HUES48 (cell line): Measurements from ENCODE around the gene TLCD1.
A peak's percentile ranks its signal among the peaks of the same experiment; 100 is the strongest.

Experiments used
- H3K27ac ChIP-seq: one replicate; pipeline ENCODE4 v1.7.0; 2013; ENCODE audit warnings: low read depth, low read length, inconsistent platforms
- H3K27me3 ChIP-seq: 2 replicates; pipeline ENCODE4 v1.6.1; 2013; ENCODE audit warnings: mild to moderate bottlenecking, low read length; ENCODE audit not compliant: control insufficient read depth, insufficient read depth
- H3K36me3 ChIP-seq: 2 replicates; pipeline ENCODE4 v1.6.1; 2013; ENCODE audit warnings: low read length; ENCODE audit not compliant: control insufficient read depth, insufficient read depth
- H3K4me1 ChIP-seq: 2 replicates; pipeline ENCODE4 v1.6.1; 2013; ENCODE audit warnings: mild to moderate bottlenecking, low read length; ENCODE audit not compliant: control insufficient read depth, insufficient read depth
- H3K4me3 ChIP-seq: 2 replicates; pipeline ENCODE4 v1.5.1; 2013; ENCODE audit warnings: mild to moderate bottlenecking, low read depth, low read length
- H3K9ac ChIP-seq: 2 replicates; pipeline ENCODE4 v1.6.1; 2013; ENCODE audit warnings: mild to moderate bottlenecking, low read depth, low read length, moderate library complexity
- H3K9me3 ChIP-seq: 2 replicates; pipeline ENCODE4 v1.6.1; 2013; ENCODE audit warnings: low read length; ENCODE audit not compliant: control insufficient read depth, insufficient read depth

TLCD1 gene

GRCh38 chr17:28745786-28746411, 19.9 kb upstream of the TLCD1 start:
- peak overlapping the region; percentile 100 for H3K27ac ChIP-seq
- H3K9me3 ChIP-seq = no peaks in the 10 kb centered on the region
- H3K9ac ChIP-seq = peak overlapping the region; percentile 96; the same call in 1 of the 2 replicates
- H3K4me3 ChIP-seq = peak overlapping the region; percentile 95
- H3K27me3 ChIP-seq = no peaks in the 10 kb centered on the region
- peaks cover 22% of the 10 kb centered on the region for H3K4me1 ChIP-seq
- peaks cover 53% of the 10 kb centered on the region for H3K36me3 ChIP-seq

GRCh38 chr17:28744972-28745785, 19.1 kb upstream of the TLCD1 start:
- no peaks in the 10 kb centered on the region for H3K27me3 ChIP-seq

GRCh38 chr17:28744104-28744971, 18.3 kb upstream of the TLCD1 start:
- H3K27me3 ChIP-seq = no peaks in the 10 kb centered on the region
- peak overlapping the region; percentile 100 for H3K27ac ChIP-seq
- H3K4me3 ChIP-seq = peak overlapping the region; percentile 95
- H3K9ac ChIP-seq = peak overlapping the region; percentile 96
- H3K36me3 ChIP-seq = peaks cover 45% of the 10 kb centered on the region
- H3K9me3 ChIP-seq = no peaks in the 10 kb centered on the region
- H3K4me1 ChIP-seq = peaks cover 18% of the 10 kb centered on the region

More at GRCh38 chr17:28744972-28745785, 19.1 kb upstream of the TLCD1 start:
- peak overlapping the region; percentile 96 for H3K9ac ChIP-seq
- H3K36me3 ChIP-seq = peaks cover 52% of the 10 kb centered on the region
- H3K4me3 ChIP-seq = peak overlapping the region; percentile 95
- H3K27ac ChIP-seq = peak overlapping the region; percentile 100
- peaks cover 18% of the 10 kb centered on the region for H3K4me1 ChIP-seq
- H3K9me3 ChIP-seq = no peaks in the 10 kb centered on the region

- peaks cover 45% of the 10 kb centered on the region for H3K36me3 ChIP-seq
- H3K9ac ChIP-seq = peak within 1 kb of the TSS; percentile 96
- no peaks in the 10 kb centered on the region for H3K27me3 ChIP-seq
- H3K9me3 ChIP-seq = no peaks in the 10 kb centered on the region
- peak within 1 kb of the TSS; percentile 95 for H3K4me3 ChIP-seq
- H3K4me1 ChIP-seq = peaks cover 18% of the 10 kb centered on the region
- H3K27ac ChIP-seq = peak within 1 kb of the TSS; percentile 100
Measured at GRCh38 chr17:28743243-28744103, 17.4 kb upstream of the TLCD1 start, which contains the start of gene TRAF4. Gene TRAF4, plus strand, starts transcription at chr17:28744011. Its CDS starts 102 bp downstream, at chr17:28744113.

- Histone ChIP-seq H3K36me3 (peaks cover 37% of the 10 kb centered on the region), H3K9ac (no peak overlapping the region), H3K27ac (no peak overlapping the region), H3K4me3 (no peak overlapping the region), H3K9me3 (no peaks in the 10 kb centered on the region), H3K27me3 (no peaks in the 10 kb centered on the region), H3K4me1 (peaks cover 9% of the 10 kb centered on the region)
Measured at GRCh38 chr17:28741358-28742349, 15.6 kb upstream of the TLCD1 start.

GRCh38 chr17:28740406-28741357, 14.6 kb upstream of the TLCD1 start:
- no peaks in the 10 kb centered on the region for H3K9me3 ChIP-seq
- H3K36me3 ChIP-seq = peaks cover 30% of the 10 kb centered on the region
- H3K9ac ChIP-seq = no peak overlapping the region
- no peak overlapping the region for H3K27ac ChIP-seq
- H3K4me3 ChIP-seq = no peak overlapping the region
- no peaks in the 10 kb centered on the region for H3K27me3 ChIP-seq
- no peaks in the 10 kb centered on the region for H3K4me1 ChIP-seq

- H3K4me3 ChIP-seq = no peak overlapping the region
- H3K27me3 ChIP-seq = no peaks in the 10 kb centered on the region
- no peaks in the 10 kb centered on the region for H3K9me3 ChIP-seq
- H3K27ac ChIP-seq = no peak overlapping the region
- no peak overlapping the region for H3K9ac ChIP-seq
- H3K36me3 ChIP-seq = peaks cover 40% of the 10 kb centered on the region
- no peaks in the 10 kb centered on the region for H3K4me1 ChIP-seq
Measured at GRCh38 chr17:28738680-28739384, 12.8 kb upstream of the TLCD1 start.

- Histone ChIP-seq H3K9ac (no peak overlapping the region), H3K4me3 (no peak overlapping the region), H3K36me3 (peaks cover 43% of the 10 kb centered on the region), H3K4me1 (no peaks in the 10 kb centered on the region), H3K9me3 (no peaks in the 10 kb centered on the region), H3K27ac (no peak overlapping the region), H3K27me3 (no peaks in the 10 kb centered on the region)
Measured at GRCh38 chr17:28737770-28738679, 12.0 kb upstream of the TLCD1 start.
